ENCODE measurements around the gene KCP.

DNA sequence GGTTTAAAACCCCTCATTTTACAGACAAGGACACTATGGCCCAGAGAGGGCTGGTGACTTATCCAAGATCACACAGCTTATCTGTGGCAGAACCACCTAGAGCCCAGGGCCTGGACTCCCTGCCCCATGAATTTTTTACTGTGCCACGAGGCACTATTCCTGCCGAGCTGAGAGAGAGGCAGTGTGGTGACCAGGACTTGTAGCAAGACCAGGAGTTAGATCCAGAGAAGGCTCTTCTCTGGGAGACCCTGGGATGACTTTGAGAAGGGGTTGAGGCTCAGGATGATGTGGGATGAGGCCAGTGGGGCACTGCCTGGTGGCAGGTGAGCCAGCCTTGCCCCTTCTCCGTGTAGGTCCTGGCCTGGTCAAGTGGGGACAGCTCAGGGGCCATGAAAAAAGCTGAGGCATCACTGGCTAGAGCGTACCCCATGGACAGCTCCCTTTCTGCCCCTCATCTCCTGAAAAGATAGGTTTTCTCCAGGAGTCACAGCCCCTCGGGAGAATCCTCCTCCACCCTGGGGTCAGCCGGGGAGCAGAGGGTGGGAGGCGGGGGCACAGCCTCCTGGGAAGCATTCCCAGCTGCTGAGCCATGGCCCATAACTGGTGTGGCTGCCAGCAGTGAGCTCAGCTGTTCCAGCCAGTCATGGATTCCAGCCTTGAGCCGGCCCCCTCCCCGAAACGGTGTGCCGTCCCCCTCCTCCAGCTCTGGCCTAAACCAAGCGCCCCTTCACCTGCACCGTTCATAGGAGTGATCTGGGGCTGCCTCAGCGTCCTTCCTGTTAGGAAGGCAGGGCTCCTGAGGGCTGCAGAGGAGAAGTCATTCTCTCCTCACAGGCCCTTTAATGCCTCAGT is 74.5 kb downstream of the KCP start:
- TF ChIP-seq GATA2 (IDR thresholded peaks at IDR 0.05; ENCODE audit: low read depth, low read length): no peak
- no peak for TF ChIP-seq GATA3 (IDR thresholded peaks at IDR 0.05; ENCODE audit: low read depth, low read length)
